GM23338 (cell line): Measurements from ENCODE around the gene PAM16.

Experiments used
- CREB1 ChIP-seq: fragments of 250-450 bp; sonication (Bioruptor Pico); IDR thresholded peaks from 2 replicates; pipeline ENCODE4 v1.5.0; 2020; ENCODE audit warnings: low read depth, mild to moderate bottlenecking, moderate library complexity
- EZH2 ChIP-seq: fragments of 200-600 bp; sonication (generic); IDR thresholded peaks from one replicate; pipeline ENCODE4 v1.8.0; 2017; ENCODE audit warnings: antibody characterized with exemption, mild to moderate bottlenecking, low read depth; ENCODE audit not compliant: unreplicated experiment
- ZNF331 ChIP-seq: fragments of 250-450 bp; sonication (Bioruptor Pico); IDR thresholded peaks from 2 replicates; pipeline ENCODE4 v1.5.0; 2020; ENCODE audit warnings: low read depth, mild to moderate bottlenecking, moderate library complexity
- TF ChIP-seq, protein P1 (sequence below), 2 experiments: fragments of 200-600 bp in 1 of 2; sonication (generic) in 1 of 2; conservative IDR thresholded peaks; 2 replicates each; pipeline versions ENCODE4 v1.5.1 to v1.6.1; 2016 to 2017; ENCODE audit warnings: antibody characterized with exemption in 2 of 2, low read depth in 2 of 2, mild to moderate bottlenecking in 2 of 2, moderate library complexity in 1 of 2
- TF ChIP-seq, protein P2 (sequence below): IDR thresholded peaks from one replicate; pipeline ENCODE4 v1.6.1; 2018; ENCODE audit warnings: antibody characterized with exemption; ENCODE audit not compliant: unreplicated experiment

DNA sequence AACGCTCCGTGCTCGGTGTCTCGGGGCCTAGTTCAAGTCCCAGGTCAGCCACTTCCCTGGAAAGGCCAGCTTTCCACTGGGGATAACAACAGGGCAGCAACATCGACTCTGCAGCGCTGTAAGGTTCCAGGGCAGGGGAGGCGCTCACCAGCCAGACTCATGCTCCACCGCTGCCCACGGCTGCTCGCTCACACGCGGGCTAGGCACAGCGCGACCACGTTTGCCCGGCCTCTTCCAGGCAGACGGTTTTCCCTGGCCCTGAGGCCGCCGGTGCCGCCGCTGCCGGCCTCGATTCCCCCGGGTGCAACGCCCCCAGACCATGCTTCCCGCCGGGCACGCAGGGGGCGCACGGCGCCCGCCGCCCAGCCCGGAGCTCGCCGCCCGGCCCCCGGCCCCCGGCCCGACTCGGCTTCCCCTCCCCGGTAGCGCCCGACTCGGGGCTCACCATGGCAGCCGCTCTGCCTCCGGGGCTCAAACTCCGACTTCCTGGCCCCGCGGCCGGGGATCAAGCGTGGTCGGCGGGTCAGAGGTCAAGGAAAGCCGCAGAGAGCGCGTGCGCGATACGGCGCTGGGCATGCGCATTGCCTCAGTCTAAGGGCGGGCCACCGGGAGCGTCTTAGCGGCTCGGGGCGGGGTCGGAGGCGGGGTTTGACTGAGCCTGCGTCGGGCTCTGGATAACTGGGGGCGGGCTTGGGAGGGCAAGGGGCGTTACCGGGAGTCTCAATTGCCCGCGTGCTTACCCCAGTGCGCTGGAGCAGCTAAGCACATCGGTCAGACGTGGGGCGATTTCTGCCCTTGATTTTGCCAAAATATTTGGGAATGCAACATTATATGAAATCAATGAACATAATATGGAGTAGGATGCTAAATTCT, at the start of gene PAM16:
- TF ChIP-seq, protein P1, sequence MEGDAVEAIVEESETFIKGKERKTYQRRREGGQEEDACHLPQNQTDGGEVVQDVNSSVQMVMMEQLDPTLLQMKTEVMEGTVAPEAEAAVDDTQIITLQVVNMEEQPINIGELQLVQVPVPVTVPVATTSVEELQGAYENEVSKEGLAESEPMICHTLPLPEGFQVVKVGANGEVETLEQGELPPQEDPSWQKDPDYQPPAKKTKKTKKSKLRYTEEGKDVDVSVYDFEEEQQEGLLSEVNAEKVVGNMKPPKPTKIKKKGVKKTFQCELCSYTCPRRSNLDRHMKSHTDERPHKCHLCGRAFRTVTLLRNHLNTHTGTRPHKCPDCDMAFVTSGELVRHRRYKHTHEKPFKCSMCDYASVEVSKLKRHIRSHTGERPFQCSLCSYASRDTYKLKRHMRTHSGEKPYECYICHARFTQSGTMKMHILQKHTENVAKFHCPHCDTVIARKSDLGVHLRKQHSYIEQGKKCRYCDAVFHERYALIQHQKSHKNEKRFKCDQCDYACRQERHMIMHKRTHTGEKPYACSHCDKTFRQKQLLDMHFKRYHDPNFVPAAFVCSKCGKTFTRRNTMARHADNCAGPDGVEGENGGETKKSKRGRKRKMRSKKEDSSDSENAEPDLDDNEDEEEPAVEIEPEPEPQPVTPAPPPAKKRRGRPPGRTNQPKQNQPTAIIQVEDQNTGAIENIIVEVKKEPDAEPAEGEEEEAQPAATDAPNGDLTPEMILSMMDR (conservative IDR thresholded peaks at IDR 0.05; ENCODE audit: low read depth in 2 of 2), result no peak
- TF ChIP-seq ZNF331 (CRISPR knock-in tag), result no peak
- TF ChIP-seq, protein P2, sequence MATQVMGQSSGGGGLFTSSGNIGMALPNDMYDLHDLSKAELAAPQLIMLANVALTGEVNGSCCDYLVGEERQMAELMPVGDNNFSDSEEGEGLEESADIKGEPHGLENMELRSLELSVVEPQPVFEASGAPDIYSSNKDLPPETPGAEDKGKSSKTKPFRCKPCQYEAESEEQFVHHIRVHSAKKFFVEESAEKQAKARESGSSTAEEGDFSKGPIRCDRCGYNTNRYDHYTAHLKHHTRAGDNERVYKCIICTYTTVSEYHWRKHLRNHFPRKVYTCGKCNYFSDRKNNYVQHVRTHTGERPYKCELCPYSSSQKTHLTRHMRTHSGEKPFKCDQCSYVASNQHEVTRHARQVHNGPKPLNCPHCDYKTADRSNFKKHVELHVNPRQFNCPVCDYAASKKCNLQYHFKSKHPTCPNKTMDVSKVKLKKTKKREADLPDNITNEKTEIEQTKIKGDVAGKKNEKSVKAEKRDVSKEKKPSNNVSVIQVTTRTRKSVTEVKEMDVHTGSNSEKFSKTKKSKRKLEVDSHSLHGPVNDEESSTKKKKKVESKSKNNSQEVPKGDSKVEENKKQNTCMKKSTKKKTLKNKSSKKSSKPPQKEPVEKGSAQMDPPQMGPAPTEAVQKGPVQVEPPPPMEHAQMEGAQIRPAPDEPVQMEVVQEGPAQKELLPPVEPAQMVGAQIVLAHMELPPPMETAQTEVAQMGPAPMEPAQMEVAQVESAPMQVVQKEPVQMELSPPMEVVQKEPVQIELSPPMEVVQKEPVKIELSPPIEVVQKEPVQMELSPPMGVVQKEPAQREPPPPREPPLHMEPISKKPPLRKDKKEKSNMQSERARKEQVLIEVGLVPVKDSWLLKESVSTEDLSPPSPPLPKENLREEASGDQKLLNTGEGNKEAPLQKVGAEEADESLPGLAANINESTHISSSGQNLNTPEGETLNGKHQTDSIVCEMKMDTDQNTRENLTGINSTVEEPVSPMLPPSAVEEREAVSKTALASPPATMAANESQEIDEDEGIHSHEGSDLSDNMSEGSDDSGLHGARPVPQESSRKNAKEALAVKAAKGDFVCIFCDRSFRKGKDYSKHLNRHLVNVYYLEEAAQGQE, result no peak
- no peak for TF ChIP-seq CREB1 (CRISPR knock-in tag)
- TF ChIP-seq EZH2, result no peak
